Kidney (tissue), 14 donors: ENCODE results near the gene CUX1. TPM values are rescaled to one million over a fixed set of nuclear protein-coding genes. Genes with fewer than 3 reads are reported as not detected.
"Not testable (repeated sequence)": the region's sequence is repeated elsewhere in the genome, so short reads cannot be mapped to it uniquely, and the experiment has no call there.

Experiments
- DNase-seq, 5 donors: peaks; one replicate each; pipeline ENCODE4 v3.0.0-alpha.2; 2013 to 2020
- FAIRE-seq: peaks from 2 replicates; lab custom pipeline; 2012; peaks lifted over from hg19 to GRCh38; lab: Jason Lieb, UNC
- H3K27ac ChIP-seq, 2 donors: one replicate each; pipeline ENCODE4 v1.7.0; 2013; ENCODE audit warnings: low read depth in 2 of 2, low read length in 2 of 2, inconsistent platforms in 1 of 2
- H3K27me3 ChIP-seq: one replicate; pipeline ENCODE4 v1.7.1; 2013; ENCODE audit warnings: low read length, inconsistent platforms; ENCODE audit not compliant: control insufficient read depth, insufficient read depth
- H3K36me3 ChIP-seq, 3 donors: one replicate each; pipeline versions ENCODE4 v1.7.0 to v1.7.1; 2013; ENCODE audit warnings: low read length in 3 of 3, control low read depth in 1 of 3, inconsistent platforms in 1 of 3; ENCODE audit not compliant: insufficient read depth in 3 of 3, control insufficient read depth in 2 of 3
- H3K4me1 ChIP-seq, 3 donors: one replicate each; pipeline versions ENCODE4 v1.7.0 to v1.7.1; 2013; ENCODE audit warnings: low read length in 3 of 3, inconsistent platforms in 1 of 3, low read depth in 1 of 3; ENCODE audit not compliant: control insufficient read depth in 2 of 3, insufficient read depth in 2 of 3
- H3K4me3 ChIP-seq, 3 donors: one replicate each; pipeline versions ENCODE4 v1.7.0 to v1.8.1; 2013; ENCODE audit warnings: low read length in 3 of 3, control low read depth in 1 of 3, inconsistent platforms in 1 of 3
- H3K9ac ChIP-seq, 3 donors: one replicate each; pipeline versions ENCODE4 v1.7.0 to v1.7.1; 2013; ENCODE audit warnings: low read length in 3 of 3, control low read depth in 1 of 3, inconsistent platforms in 1 of 3
- H3K9me3 ChIP-seq, 3 donors: one replicate each; pipeline versions ENCODE4 v1.7.0 to v1.7.1; 2013; ENCODE audit warnings: low read length in 3 of 3, control low read depth in 1 of 3, inconsistent platforms in 1 of 3; ENCODE audit not compliant: control insufficient read depth in 2 of 3, insufficient read depth in 1 of 3
- intact Hi-C: fragments of 100-400 bp; cut with DNase I; formaldehyde crosslinking; loops from one replicate; pipeline ENCODE4 v1.11.1; 2022
- polyA plus RNA-seq: library from polyadenylated mRNA; stranded (reverse); fragments of 350-450 nt; fragmentation: Illumina TruSeq; extraction: RNeasy Lipid Tissue Mini Kit (QIAGEN cat#74804); gene quantifications from one replicate; pipeline ENCODE4 v1.2.3, GENCODE V29; 2014; ENCODE audit warnings: low read depth, low replicate concordance; ENCODE audit not compliant: insufficient read depth
- total RNA-seq: library from RNA; stranded (reverse); fragmentation: NEBNext Ultra II Directional; extraction: Animal tissue kit (Norgen Biotek cat#: 25700); gene quantifications from one replicate; pipeline ENCODE4 v1.2.1, GENCODE V29; 2021
- TF ChIP-seq, protein P1 (sequence below): IDR thresholded peaks from 3 replicates; pipeline ENCODE4 v1.5.1; 2012; ENCODE audit warnings: mild to moderate bottlenecking, moderate library complexity, borderline replicate concordance; ENCODE audit not compliant: insufficient read depth; ENCODE audit errors: extremely low read depth
- donor health status: control.
- donor health status: control.
- donor health status: control.
- donor health status: control.
- donor health status: control.
- donor health status: DM: yes; HTN: yes; CAD: no.
- donor health status: Normal renal cell carcinoma (clear cell type).

CUX1 gene
- total and polyA plus RNA-seq, 2 donors from 2014 or later, result 71.4 to 126 TPM

DNA sequence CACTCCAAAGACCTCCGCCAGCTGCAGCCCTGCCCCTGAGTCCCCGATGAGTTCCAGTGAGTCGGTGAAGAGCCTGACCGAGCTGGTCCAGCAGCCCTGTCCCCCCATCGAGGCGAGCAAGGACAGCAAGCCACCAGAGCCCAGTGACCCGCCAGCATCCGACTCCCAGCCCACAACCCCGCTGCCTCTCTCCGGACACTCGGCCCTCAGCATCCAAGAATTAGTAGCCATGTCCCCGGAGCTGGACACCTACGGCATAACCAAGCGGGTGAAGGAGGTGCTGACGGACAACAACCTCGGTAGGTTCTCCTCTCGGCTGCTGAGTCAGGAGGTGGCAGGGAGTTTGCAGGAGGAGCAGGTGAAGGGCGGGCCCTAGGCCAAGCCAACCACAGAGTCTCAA lies 409.9 kb downstream of the CUX1 start:
- Histone ChIP-seq H3K9ac (no peak overlapping the region), H3K4me1 (no peaks in the 10 kb centered on the region), H3K9me3 (no peaks in the 10 kb centered on the region), H3K4me3 (no peak overlapping the region), H3K36me3 (peaks cover 0 to 16% (median 6%) of the 10 kb centered on the region in 3 donors), H3K27ac (no peak overlapping the region), H3K27me3 (no peaks in the 10 kb centered on the region)
- intact Hi-C loops, result no loop called here
- no peak for FAIRE-seq
- TF ChIP-seq, protein P1, sequence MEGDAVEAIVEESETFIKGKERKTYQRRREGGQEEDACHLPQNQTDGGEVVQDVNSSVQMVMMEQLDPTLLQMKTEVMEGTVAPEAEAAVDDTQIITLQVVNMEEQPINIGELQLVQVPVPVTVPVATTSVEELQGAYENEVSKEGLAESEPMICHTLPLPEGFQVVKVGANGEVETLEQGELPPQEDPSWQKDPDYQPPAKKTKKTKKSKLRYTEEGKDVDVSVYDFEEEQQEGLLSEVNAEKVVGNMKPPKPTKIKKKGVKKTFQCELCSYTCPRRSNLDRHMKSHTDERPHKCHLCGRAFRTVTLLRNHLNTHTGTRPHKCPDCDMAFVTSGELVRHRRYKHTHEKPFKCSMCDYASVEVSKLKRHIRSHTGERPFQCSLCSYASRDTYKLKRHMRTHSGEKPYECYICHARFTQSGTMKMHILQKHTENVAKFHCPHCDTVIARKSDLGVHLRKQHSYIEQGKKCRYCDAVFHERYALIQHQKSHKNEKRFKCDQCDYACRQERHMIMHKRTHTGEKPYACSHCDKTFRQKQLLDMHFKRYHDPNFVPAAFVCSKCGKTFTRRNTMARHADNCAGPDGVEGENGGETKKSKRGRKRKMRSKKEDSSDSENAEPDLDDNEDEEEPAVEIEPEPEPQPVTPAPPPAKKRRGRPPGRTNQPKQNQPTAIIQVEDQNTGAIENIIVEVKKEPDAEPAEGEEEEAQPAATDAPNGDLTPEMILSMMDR, result no peak
- DNase-seq, result no peak

DNA sequence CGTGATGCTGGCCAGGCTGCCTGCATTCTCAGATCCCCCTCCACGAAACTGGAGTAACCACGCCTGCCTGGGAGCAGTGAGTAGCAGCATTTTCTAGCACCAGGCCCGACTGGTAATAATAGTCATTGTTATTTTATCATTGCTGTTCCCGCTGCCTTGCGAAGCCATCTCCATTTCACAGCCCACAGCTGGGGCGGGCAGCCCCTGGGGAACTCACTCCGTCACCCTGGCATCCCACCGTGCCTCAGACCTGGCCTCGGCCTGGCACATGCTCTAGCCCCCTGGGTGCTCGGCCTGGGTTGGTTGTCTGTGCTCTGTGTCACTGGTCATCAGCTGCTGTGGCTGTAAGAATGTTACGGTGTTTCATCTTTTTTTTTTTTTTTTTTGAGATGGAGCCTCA lies 411.5 kb downstream of the CUX1 start:
- DNase-seq (no peak), FAIRE-seq (no peak)
- H3K9me3 ChIP-seq, result no peaks in the 10 kb centered on the region
- H3K27me3 ChIP-seq, result no peaks in the 10 kb centered on the region
- TF ChIP-seq, protein P1, result no peak
- intact Hi-C loops, result no loop called here
- H3K4me1 ChIP-seq, result no peaks in the 10 kb centered on the region
- H3K36me3 ChIP-seq, result peaks cover 0 to 16% (median 6%) of the 10 kb centered on the region in 3 donors
- H3K27ac ChIP-seq, result no peak overlapping the region
- no peak overlapping the region for H3K9ac ChIP-seq
- no peak overlapping the region for H3K4me3 ChIP-seq

GRCh38 chr7:102230162-102230561 lies 412.7 kb downstream of the CUX1 start:
- DNase-seq, H3K27ac ChIP-seq, FAIRE-seq, H3K27me3 ChIP-seq, H3K4me3 ChIP-seq, H3K4me1 ChIP-seq, H3K9ac ChIP-seq, H3K9me3 ChIP-seq: not testable (repeated sequence)
- intact Hi-C loops, result loop anchor here (10.0 kb wide), 1 partner anchor 525 kb away; no protein-coding TSS in a partner anchor
- H3K36me3 ChIP-seq, result peaks cover 0 to 16% (median 6%) of the 10 kb centered on the region in 3 donors

GRCh38 chr7:102230593-102230992 lies 413.2 kb downstream of the CUX1 start:
- Histone ChIP-seq H3K4me1 (peaks cover 0 to 4% (median 0%) of the 10 kb centered on the region in 3 donors), H3K27ac (no peak overlapping the region), H3K9ac (no peak overlapping the region), H3K36me3 (peaks cover 0 to 16% (median 4%) of the 10 kb centered on the region in 3 donors), H3K4me3 (no peak overlapping the region), H3K27me3 (no peaks in the 10 kb centered on the region), H3K9me3 (no peaks in the 10 kb centered on the region)
- intact Hi-C loops, result loop anchor here (10.0 kb wide), 1 partner anchor 526 kb away; no protein-coding TSS in a partner anchor
- DNase-seq (no peak), FAIRE-seq (no peak)
- TF ChIP-seq, protein P1, result no peak
